Hippocampal formation (tissue), 2 donors: ENCODE measurements around the gene MLLT1.

ENCODE experiments used
- DNase-seq, 2 donors: peaks; one replicate each; lab custom pipeline; 2025; lab: John Stamatoyannopoulos, UW

The MLLT1 gene

DNA sequence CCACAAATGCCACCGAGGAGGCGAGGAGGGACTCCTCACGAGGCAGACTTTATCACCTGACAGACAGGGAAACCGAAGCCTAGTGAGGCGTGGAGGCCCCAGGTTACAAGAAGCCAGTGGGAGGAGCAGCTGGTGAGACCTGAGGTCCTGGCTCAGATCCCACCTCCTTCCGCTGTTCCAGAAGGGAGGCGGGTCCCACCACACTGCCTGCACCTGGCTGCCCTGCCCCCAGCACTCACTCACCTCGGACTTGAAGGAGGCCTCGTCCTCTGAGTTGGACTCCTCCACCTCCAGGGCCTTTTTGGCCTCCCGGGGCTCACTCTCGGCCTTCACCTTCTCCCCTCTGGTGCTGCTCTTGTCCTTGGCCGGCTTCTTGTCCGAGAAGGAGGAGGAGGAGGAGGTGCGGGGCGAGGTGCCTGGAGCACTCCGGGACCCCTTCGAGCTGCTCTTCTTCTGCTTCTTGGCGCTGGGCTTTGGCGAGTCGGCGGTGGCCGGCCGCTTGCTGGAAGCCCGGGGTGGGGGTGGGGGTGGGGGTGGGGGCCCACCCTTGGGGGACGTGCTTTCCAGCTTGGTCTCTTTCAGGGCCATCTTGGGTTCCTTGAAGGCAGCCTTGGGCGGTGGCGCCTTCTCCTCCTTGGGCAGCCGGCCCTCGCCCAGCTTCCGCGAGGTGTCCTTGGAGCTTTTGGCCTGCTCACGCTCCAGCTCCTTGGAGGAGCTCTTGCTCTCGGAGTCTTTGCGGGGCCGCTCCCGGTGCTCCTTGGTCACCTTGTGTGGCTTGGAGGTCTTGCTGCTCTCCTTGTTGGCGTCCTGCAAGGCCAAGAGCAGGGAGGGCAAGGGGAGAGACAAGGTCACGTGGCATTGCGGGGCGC, 57.7 kb downstream of the MLLT1 start:
- no peak for DNase-seq

DNA sequence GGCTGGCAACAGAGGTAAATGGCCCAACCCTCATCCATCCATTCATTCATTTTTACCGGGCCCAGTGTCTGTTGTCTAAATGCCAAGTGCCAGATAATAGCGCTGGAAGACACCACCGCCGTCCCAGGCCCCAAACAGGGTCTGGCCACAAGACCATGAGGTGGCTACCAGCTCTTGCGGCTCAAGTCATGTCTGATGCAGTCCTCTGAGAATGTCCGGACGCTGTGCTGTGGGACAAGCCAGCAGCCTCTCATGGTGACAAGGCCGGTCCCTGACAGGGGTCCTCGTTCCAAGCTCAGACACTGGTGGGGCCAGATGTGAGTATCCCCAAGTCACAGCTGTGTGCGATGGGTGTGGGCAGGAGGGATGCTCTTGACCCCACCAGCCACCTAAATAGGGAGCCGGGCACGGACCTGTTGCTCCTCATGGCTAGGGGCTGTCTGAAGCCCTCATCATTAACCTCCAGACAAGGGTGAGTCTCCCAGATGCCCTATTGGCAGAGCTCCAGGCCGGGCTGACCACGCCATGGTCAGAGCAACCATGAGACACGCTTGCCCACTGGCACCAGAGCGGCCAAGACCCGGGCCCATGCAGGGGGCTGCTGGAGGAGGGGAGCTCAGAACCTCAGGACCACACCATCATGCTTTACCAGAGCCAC, 58.4 kb downstream of the MLLT1 start:
- no peak for DNase-seq

DNA sequence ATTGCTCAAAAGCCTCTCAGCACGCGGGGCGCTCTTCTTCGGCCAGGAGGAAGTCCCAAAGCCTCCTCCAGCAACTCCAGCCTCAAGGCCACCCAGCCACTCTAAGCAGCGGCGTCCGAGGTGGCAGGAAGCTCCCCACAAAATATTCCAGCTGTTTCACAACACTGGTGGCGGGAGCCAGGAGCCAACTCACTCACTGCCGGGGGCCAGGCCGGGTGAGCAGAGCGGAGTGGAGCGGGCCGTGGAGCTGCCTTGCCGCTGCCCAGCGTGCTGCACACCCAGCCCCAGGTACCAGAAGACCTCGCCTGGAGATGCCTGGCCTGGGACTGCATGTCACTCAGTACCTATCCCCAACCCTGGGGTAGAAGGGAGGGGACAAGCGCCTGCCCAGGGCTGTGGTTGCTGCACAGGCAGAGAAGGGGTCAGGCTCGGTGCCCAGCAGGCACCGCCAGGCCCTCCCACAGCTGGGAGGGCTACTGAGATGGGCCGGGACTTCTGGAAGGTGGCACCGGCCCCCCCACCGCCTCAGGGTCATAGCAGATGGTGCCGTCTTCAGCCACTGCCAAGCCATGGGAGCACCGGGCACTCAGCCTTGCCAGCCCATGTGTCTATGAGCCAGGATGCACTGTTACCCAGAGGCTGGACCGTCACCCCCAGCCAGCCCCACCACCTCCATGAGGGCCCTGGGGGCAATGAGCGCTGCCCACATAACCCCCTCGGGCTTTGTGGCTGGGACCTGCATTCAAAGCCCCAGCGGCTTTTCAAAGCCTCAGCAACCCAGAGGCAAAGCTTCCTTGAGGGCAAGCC, 59.2 kb downstream of the MLLT1 start:
- no peak for DNase-seq

GRCh38 chr19:6219586-6220290, 60.0 kb downstream of the MLLT1 start:
- DNase-seq: no peak

- no peak for DNase-seq
Observed at GRCh38 chr19:6219147-6219525, 60.6 kb downstream of the MLLT1 start.

GRCh38 chr19:6218491-6219146, 61.2 kb downstream of the MLLT1 start:
- DNase-seq: peak; percentile 37 to 82

DNA sequence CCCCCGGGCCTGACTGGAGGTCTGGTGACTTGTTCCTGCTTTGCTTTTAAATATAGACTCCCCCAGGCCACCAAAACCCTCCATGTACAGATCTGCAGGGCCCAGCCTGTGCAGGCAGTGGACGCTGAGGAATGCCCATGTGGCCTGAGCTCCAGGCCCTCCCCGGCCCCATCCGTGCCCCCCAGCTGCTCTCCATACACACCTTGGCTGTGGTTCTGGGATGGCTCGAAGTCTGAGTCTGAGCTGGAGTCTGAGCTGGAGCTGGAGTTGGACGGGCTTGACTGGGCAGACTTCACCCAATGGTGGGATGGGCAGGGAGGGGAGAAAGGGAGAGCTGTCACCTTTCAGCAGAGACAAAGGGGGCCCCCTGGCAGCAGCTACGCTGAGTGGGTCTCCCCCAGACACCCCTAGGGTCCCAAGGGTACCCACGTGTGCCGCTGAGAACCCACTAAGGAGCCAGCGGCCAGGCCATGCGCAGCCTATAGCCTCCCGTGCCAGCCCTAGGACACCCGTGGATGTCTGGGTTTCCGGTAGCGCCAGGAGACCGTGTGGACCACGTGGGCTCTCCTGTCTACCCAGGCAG, 61.9 kb downstream of the MLLT1 start:
- DNase-seq: no peak

DNA sequence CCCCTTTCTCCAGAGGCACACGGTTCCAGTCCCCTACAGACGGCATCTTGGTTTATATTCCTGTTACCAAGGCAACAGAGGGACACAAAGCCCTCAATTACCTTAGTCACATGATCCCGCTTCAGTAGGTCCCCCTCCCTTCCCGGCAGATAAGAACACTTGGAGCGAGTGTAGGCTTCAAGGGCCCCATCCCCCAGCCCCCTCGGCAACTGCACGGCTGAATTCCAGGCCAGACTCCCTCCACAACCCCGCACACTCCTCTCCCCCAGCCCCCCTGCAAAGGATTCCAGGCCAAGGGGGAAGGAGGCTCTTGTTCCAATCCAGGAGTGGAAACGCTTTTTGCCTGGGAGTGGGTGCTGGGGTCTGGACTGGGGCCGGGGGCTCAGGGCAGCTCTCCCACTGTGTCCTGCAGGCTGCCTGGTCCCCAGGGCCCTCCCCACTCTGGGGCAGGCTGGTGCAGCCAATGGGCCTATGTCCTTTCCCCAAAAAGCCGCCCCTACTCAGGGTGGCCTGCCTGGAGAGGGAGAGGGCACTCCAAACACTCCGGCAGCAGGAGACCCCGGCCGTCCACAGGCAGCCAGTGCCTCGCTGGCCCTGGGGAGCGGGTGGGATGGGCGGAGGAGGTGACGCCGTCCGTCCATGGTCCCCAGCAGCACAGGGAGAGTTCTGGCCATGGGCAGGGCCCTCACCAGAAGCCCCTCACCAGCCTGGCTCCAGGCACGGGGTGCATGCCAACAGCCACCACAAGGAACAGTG, 62.6 kb downstream of the MLLT1 start:
- peak in 1 of 2 donors; percentile 27 for DNase-seq

DNA sequence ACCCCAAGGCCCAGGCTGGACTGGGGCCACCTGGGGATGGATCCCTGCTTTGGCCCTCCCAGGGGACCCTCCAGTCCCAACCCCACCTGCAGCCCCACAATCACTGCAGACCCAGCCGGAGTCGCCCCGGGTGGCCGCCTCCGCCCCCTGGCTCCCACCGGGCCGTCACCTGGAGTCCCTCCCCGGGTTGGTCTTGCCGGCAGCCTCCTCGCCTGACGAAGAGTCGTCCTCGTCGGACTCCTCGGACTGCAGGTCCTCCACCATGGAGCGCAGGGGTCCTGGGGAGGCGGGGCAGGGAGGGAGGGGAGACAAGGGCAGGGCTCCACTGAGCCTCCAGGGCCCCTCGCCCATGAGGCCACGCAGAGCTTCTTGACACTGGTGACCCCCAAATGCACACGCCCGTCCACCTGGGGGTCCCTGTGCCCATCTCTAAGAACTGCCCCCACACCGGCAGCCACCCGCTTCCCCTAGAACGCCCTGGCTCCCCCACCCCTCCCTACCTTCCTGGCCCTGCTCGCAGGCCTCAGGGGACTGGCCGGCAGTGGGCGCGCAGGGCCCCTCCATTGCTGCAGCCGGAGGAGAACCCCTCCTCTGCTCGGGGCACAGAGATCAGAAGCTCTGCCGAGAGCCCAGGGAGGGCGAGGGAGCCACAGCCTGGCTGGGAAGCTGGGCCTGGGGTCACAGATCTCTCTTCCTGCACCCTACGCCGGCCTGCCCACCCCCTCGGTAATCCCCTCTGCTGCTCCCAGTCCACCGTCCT, 63.4 kb downstream of the MLLT1 start:
- no peak for DNase-seq

- no peak for DNase-seq
Observed at GRCh38 chr19:6215701-6216235, 64.0 kb downstream of the MLLT1 start.

GRCh38 chr19:6214881-6215541, 64.8 kb downstream of the MLLT1 start:
- no peak for DNase-seq

DNA sequence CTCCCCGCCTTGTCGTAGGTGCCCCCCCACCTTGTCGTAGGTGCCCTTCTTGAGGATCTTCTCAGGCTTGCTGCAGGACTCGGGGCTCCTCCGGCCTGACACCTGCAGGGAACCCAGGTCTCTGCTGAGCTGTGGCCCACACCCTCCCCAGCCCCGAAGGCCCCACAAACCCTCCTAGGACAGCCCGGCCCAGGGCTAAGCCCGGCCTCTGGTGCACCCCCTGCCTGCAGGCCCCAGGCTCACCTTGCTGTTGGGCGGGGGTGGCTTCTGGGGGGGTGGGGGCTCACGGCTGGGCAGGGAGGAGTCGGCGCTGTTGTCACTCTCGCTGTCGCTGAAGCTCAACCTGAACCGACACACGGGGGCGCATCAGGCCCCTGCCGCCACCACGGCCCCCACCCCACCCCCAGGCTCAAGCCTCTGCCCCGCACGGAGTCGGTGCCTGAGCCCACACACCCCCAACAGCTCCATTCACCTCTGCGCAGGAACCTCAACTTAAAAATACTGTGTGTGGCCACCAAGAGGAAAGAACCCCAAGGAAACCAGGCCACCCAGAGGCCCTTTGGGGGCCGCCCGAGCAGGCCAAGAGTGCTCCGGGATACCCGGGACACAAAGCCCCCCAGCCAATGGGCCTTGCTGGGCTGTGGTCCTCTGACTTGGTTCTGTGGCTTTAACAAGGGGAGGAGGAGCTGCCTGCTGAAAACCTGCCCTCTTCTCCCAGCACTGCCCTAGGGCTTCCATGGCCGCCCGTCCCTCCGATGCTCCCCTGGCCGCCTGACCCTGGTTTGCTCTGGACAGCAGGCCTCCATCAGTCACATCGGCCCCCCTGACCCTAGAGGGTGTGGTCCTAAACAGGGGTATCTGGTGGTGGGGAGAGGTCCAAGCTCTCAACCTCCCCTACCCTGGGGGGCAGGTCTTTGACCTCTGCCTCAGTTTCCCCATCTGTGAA, 65.8 kb downstream of the MLLT1 start:
- DNase-seq: no peak

- DNase-seq: no peak
Observed at GRCh38 chr19:6213266-6213595, 66.5 kb downstream of the MLLT1 start.

DNA sequence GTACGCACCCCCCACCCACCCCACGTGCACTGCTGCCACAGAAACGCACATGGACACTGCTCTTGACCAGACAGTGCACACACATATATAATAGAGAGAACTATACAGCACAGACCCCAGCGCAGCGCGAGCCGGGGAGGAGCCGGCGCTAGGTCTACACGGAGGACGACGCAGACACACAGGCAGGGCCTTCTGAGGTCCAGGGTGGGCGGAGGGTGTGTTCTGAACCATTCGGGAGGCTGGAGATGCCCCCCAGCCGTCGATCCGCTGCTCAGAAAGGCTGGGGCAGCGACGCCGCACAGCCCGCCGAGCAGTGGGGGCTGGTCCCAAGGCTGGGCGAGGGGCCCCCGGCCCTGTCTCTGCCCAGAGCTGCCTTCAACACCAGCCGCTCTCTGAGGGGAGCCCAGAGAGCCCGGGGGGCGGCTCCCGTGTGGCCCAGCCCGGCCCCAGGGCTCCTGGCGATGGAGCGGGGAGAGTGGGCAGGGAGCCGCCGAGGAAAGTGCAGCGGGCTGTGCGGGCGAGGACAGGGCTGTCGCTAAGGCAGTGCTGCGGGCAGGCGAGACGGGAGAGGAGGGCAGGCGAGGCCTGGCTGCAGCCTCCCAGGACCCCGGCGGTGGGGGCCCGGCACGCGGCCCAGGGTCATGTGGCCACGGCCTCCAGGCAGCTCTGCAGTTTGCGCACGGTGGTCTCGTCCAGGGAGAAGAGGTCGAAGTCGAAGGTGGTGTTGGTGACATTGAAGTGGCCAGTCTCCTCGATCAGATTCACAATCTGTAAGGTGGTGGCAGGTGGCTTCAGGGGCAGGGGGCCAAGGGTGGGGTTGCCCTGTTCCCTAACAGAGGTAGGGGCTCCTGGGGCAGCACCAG, 67.1 kb downstream of the MLLT1 start:
- DNase-seq: no peak

DNA sequence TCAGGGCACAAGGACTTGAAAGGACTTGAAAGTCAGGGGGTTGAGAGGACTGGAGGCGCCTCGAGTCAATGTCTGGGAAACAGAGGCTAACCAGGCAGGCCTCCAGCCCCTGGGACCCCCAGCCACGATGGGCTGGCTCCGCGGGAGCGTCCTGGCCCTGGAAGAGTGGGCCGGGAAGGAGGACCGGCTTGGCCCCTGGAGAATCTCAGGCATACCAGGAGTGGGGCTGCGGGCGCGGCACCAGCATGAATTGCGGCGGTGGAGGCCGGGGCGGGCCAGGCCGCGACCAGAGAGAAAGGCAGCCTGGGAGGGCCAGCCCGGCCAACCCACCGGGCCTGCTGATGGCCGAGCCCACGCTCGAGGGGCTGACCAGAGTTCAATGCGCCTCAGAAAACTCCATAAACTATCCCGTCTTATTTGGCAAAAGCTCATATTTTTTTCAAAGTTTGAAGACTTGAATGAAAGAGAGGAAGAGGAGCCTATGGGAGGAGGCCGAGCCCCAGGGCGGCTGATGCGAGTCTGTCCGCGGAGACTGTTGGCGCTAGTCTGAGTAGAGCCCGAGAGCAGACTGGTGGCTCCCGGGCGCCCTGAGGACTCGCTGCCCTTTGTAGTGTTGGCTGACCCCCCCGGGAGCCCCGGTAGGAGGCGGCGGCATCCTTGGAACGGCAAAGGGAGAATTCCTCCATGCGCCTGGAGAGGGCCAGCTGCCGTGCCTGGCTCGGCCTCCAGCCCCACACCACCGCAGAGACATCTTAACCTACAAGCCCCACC, 68.0 kb downstream of the MLLT1 start:
- DNase-seq: no peak
